ENCODE measurements around the gene CARD11.

Gene CARD11

DNA sequence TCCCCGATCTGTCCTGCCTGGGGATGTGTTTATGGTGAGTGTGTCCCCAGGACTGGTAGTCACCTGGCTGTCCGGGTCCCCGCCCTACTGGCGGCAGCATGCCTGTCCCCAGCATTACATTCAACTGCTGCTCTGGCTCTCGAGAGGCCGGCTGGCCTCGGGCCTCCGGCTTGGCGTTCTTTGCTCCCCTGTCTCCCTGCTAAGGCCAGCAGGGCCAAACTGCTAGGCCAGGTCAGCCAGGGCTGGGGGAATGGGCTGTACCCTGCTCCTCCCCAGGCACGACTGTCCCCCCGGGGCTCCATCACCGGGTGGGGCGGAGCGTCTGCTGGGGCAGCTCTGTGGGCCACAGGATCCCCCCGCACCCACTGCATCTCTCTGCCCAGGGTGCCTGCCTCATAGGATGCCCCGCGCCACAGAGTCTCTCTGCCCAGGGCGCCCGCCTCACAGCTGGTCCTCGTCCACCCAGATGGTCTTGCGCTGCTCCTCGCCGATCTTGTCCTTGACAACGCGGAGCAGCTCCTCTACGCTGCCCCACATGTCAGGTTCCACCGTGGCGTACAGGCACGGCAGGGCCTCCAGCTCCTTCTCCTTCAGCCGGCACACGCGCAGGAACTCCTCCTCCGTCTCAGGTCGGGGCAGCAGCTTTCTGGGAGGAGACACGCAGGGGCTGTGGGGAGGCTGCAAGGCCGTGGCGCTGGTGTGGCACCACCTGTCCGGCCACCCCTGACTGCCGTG lies 137.3 kb downstream of the CARD11 start:
- DNase-seq (ENCODE audit: low read depth in 3 of 3): no peak

DNA sequence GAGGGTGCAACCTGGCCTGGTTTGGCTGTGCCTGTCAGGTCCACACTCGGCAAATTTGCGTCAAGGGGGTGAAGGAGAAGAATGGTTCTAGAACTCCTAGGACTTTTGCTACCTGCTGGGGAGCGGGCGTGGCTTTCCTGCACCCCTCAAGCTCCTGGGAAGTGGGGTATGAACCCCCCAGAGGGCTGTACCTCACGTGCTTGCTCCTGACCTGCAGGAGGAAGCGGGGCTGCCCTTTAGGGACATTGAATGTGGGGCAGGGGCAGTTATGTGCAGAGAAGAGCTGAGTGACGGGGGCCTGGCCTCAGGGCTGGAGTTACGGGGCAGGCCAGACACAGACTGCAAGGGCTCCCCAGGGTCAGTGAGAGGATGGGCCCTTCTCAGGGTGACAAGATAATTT lies 138.2 kb downstream of the CARD11 start:
- DNase-seq (ENCODE audit: low read depth in 3 of 3): no peak

DNA sequence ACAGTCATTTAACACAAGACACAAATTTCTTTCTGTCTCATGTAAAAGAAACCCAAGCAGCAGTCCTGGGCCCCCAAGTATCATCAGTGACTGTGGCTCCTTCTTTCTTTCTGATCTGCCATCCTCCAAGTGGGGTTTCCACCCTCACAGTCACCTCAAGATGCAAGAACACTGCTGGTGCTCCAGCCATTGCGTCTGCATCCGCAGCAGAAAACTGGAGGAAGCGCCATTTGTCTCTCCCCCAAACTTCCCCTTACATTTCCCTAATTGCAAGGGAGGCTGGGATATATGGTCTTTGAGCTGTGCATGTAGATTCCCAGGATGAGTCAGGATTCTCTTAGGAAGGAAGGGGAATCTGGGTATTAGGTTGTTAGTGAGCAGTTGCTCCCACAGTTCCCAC lies 138.6 kb downstream of the CARD11 start:
- DNase-seq (ENCODE audit: low read depth in 3 of 3): no peak

GRCh38 chr7:2904202-2904601 lies 139.5 kb downstream of the CARD11 start:
- DNase-seq (ENCODE audit: low read depth in 3 of 3): no peak

GRCh38 chr7:2903682-2904162 lies 139.9 kb downstream of the CARD11 start:
- DNase-seq (ENCODE audit: low read depth in 3 of 3): no peak

DNA sequence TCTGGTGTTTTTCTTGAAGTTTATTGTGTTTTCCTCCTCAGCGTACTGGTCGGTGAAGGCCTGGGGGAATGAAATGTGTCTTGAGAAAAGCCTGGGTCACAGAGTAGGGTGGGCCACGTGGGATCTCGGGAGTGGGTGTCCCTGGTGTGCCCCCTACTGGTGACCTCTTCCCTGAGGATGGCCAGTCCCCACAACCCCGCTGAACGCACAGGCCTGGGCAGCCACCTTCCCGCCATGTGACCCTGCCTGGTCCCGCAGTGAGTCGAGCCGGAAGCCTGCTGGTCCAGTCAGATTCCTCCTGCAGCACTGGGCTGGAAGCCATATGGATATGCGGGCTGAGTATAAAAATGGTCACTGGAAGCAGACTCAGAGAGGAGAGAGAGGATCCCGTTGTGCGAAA lies 146.6 kb downstream of the CARD11 start:
- DNase-seq (ENCODE audit: low read depth in 3 of 3): no peak

DNA sequence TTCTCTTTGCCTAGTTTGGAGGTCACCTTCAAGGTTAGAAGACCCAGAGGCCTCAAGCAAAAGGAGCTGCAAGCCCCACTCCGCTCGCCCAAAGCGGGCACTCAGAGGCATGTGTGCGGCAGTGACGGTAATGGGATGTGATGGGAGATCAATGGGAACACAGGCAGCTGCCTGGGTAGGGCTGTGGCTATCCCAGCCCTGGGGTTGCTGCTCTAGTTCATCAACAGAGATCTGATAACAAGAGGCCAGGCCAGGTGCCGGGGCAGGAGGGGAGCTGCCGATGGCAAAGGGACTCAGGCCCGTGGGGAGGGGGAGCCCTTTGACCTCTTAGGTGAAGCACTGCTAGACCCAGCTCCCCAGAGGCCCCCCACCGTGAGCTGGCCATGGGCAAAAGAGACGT lies 147.5 kb downstream of the CARD11 start:
- no peak for DNase-seq (ENCODE audit: low read depth in 3 of 3)

GRCh38 chr7:2894118-2894940 lies 149.3 kb downstream of the CARD11 start:
- DNase-seq (ENCODE audit: low read depth in 3 of 3): peak; percentile 5 to 71 (median 26)

DNA sequence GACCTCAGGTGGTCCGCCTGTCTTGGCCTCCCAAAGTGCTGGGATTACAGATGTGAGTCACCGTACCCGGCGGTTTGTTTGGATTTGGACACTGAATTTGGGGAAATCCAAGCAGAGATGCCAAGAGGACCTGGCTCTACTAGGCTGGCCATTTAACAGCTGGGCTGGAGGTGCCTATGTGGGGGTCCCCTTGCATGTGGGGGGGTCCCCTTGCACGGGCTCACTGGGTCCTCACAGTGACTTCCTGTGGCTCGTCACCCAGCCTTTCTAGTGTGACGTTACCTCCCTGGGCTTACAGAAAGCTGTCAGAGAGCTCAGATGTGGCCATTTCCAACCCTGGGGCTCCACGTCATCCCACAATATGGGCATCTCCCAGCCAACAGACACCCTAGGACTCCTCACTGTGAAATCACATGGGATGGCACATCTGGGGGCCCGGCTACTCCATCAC lies 150.2 kb downstream of the CARD11 start:
- DNase-seq (ENCODE audit: low read depth in 3 of 3): no peak

DNA sequence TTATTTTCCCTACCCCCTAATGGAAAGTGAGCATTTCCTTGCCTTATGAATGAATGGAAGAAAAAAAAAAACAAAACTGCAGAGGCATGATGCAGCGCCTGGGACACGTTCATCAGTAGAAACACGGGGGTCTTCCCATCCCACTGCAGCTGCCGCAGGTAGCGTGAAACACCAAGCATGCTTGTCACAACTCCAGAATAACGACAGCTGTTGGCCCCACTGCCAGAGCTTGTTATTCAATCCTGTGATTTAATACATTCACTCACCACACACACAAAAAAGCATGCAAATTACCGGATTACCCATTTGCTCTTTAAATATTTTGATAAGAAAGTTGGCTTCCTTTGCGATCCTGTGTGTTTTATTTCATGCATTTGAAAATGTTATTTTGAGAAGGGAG lies 151.1 kb downstream of the CARD11 start:
- DNase-seq (ENCODE audit: low read depth in 3 of 3): no peak

- no peak for DNase-seq (ENCODE audit: low read depth in 3 of 3)
Measured at GRCh38 chr7:2887816-2888215, 155.9 kb downstream of the CARD11 start.

GRCh38 chr7:2886900-2887299 lies 156.8 kb downstream of the CARD11 start:
- DNase-seq (ENCODE audit: low read depth in 3 of 3): peak in 1 of 3 experiments; percentile 22

GRCh38 chr7:2886391-2886790 lies 157.3 kb downstream of the CARD11 start:
- no peak for DNase-seq (ENCODE audit: low read depth in 3 of 3)

- no peak for DNase-seq (ENCODE audit: low read depth in 3 of 3)
Measured at GRCh38 chr7:2884161-2884560, 159.5 kb downstream of the CARD11 start.

GRCh38 chr7:2883101-2883500 lies 160.6 kb downstream of the CARD11 start:
- no peak for DNase-seq (ENCODE audit: low read depth in 3 of 3)

GRCh38 chr7:2882111-2882510 lies 161.6 kb downstream of the CARD11 start:
- DNase-seq (ENCODE audit: low read depth in 3 of 3): no peak

GRCh38 chr7:2880874-2881533 lies 162.7 kb downstream of the CARD11 start:
- DNase-seq (ENCODE audit: low read depth in 3 of 3): no peak

GRCh38 chr7:2880051-2880450 lies 163.6 kb downstream of the CARD11 start:
- no peak for DNase-seq (ENCODE audit: low read depth in 3 of 3)

GRCh38 chr7:2879354-2879753 lies 164.3 kb downstream of the CARD11 start:
- DNase-seq (ENCODE audit: low read depth in 3 of 3): no peak

GRCh38 chr7:2878306-2878705 lies 165.4 kb downstream of the CARD11 start:
- DNase-seq (ENCODE audit: low read depth in 3 of 3): no peak

DNA sequence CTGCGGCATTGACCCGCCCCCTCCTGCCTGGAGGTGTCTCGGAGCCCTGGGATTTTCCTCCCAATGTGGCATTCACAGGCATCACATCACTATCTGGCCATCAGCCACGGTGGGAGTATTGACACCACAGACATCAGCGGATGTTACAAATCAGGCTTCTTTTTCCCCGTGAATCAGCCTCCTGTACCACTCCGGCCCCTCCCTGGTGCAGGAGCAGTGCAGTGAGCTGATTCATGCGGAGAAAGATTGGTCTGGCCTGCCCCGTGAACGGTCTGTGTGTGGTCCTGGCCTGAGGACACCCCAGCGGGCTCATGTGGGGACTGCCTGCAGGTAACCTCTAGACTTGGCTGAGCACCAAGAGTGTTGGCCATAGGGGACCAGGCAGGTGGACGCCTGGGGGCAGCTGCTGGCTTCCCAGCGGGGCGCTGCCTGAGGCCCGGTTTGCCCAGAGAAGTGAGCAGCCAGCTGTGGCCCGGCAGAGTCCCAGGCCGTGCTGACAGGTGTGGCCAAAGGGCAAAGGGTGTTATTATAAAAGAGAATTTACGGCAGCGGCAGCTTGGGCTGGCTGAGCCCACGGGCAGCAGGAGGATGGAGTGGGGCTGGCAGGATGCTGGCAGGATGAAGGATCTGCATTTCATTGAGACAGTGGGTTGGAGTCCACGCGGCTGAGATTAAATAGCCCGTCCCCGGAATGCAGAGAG lies 167.5 kb downstream of the CARD11 start:
- DNase-seq (ENCODE audit: low read depth in 3 of 3): no peak
